T follicular helper cell (primary cell): ENCODE results near the gene FGR.
"Not testable (repeated sequence)": the region's sequence is repeated elsewhere in the genome, so short reads cannot be mapped to it uniquely, and the experiment has no call there.

Experiments used
- DNase-seq: peaks from one replicate; pipeline ENCODE4 v3.0.0-alpha.2; 2020; ENCODE audit warnings: low read depth
- total RNA-seq, 2 experiments: gene quantifications; one replicate each; lab custom pipeline; 2026; lab: John Stamatoyannopoulos, UW

Gene FGR
- total RNA-seq: 0 to 0.06 reads per million in 2 experiments

- no peak for DNase-seq
Measured at GRCh38 chr1:27634985-27635367, at the start of gene FGR. Gene FGR, minus strand, starts transcription at chr1:27635185. Its CDS starts 11,269 bp downstream, at chr1:27623916.

GRCh38 chr1:27684176-27684575 is 49.2 kb upstream of the FGR start:
- no peak for DNase-seq

GRCh38 chr1:27682351-27682944 is 47.5 kb upstream of the FGR start:
- DNase-seq: no peak

- not testable (repeated sequence) for DNase-seq
Measured at GRCh38 chr1:27681580-27681979, 46.6 kb upstream of the FGR start.

GRCh38 chr1:27680225-27680791 is 45.3 kb upstream of the FGR start:
- not testable (repeated sequence) for DNase-seq

- no peak for DNase-seq
Measured at GRCh38 chr1:27678747-27679146, 43.8 kb upstream of the FGR start.

GRCh38 chr1:27676410-27676809 is 41.4 kb upstream of the FGR start:
- DNase-seq: no peak

GRCh38 chr1:27672750-27673112 is 37.7 kb upstream of the FGR start:
- DNase-seq: no peak

GRCh38 chr1:27671964-27672749 is 37.2 kb upstream of the FGR start, which contains the start of gene IFI6:
Gene IFI6, minus strand, starts transcription at chr1:27672192. Its CDS starts 2,878 bp downstream, at chr1:27669314.
- DNase-seq: peak; percentile 67

GRCh38 chr1:27669876-27670275 is 34.9 kb upstream of the FGR start:
- DNase-seq: no peak

- DNase-seq: peak; percentile 78
Measured at GRCh38 chr1:27668808-27669723, 34.1 kb upstream of the FGR start.

GRCh38 chr1:27668121-27668807 is 33.3 kb upstream of the FGR start:
- DNase-seq: no peak

GRCh38 chr1:27666791-27667254 is 31.8 kb upstream of the FGR start:
- no peak for DNase-seq

- DNase-seq: no peak
Measured at GRCh38 chr1:27666294-27666693, 31.3 kb upstream of the FGR start.

- no peak for DNase-seq
Measured at GRCh38 chr1:27665016-27665651, 30.1 kb upstream of the FGR start.

GRCh38 chr1:27664291-27664690 is 29.3 kb upstream of the FGR start:
- DNase-seq: no peak

- peak; percentile 82 for DNase-seq
Measured at GRCh38 chr1:27662707-27663393, 27.9 kb upstream of the FGR start.

- no peak for DNase-seq
Measured at GRCh38 chr1:27662261-27662660, 27.3 kb upstream of the FGR start.

- no peak for DNase-seq
Measured at GRCh38 chr1:27661412-27662075, 26.6 kb upstream of the FGR start.
